ENCODE data around the gene TNS1. TPM values are rescaled to one million over a fixed set of nuclear protein-coding genes. Genes with fewer than 3 reads are reported as not detected.

The TNS1 gene
- total and polyA plus RNA-seq, 8 donors = 38.5 to 166 (median 102) TPM

DNA sequence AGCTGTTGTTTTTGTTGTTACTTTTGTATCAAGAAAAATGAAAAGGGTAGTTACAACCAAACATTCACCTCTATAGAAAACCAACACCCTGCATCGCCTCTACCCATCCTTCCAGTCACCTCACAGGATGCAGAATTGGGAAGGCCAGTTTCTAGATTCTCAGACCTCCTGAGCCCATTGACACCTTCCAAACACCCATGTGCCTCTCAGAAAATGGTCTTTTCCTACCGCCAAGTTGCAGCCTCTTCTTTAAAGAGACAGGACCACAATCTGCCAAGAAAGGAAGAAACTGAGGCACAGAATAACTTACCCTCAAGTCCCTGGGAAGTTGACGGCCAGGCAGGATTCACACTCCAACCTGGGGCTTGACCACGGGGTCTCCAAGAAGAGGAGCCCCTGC is 101.4 kb downstream of the TNS1 start:
- Histone ChIP-seq H3K4me3 (no peak overlapping the region), H3K27me3 (no peaks in the 10 kb centered on the region), H3K4me1 (peaks cover 82 to 89% (median 83%) of the 10 kb centered on the region in 3 donors), H3K9me3 (no peaks in the 10 kb centered on the region), H3K27ac (peak overlapping the region; percentile 86 to 90 (median 90)), H3K36me3 (peaks cover 0 to 30% (median 7%) of the 10 kb centered on the region in 3 donors)
- ATAC-seq (no peak), FAIRE-seq (no peak), DNase-seq (no peak)
- TF ChIP-seq, protein P1, sequence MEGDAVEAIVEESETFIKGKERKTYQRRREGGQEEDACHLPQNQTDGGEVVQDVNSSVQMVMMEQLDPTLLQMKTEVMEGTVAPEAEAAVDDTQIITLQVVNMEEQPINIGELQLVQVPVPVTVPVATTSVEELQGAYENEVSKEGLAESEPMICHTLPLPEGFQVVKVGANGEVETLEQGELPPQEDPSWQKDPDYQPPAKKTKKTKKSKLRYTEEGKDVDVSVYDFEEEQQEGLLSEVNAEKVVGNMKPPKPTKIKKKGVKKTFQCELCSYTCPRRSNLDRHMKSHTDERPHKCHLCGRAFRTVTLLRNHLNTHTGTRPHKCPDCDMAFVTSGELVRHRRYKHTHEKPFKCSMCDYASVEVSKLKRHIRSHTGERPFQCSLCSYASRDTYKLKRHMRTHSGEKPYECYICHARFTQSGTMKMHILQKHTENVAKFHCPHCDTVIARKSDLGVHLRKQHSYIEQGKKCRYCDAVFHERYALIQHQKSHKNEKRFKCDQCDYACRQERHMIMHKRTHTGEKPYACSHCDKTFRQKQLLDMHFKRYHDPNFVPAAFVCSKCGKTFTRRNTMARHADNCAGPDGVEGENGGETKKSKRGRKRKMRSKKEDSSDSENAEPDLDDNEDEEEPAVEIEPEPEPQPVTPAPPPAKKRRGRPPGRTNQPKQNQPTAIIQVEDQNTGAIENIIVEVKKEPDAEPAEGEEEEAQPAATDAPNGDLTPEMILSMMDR (IDR thresholded peaks at IDR 0.05) = no peak
- 84 to 85% methylated on average over 4 of the region's 4 CpGs for WGBS, 2 donors
- intact Hi-C loops (cut with DNase I) = no loop called here

DNA sequence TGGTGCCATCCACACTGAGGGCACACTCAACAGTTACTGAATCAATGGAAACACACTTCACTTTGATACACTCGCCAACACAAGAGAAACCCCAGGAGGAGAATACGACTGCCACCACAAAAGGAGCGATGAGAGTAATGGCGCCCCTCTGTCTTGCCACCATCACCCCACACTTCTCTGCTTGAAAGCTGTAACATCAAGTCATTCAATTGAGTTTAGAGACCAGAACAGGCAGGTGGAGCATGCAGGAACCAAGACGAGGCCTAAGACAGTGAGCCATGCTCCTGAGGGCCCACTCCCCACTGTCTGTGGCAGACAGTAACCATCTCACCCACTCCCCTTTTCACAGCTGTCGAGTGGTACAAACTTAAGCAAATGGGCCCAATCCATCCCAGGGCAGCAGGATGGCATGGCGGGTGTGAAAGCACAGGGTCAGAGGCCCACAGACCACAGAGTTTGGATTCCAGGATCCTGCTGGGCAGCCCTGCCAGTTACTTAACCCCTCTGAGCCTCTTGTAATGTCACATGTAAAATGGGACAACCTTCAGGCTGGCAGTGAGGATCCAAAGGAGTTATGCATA is 101.9 kb downstream of the TNS1 start:
- TF ChIP-seq, protein P1 (IDR thresholded peaks at IDR 0.05) = no peak
- 90 to 99% methylated on average over 7 of the region's 7 CpGs for WGBS, 2 donors
- Histone ChIP-seq H3K36me3 (peaks cover 0 to 35% (median 12%) of the 10 kb centered on the region in 3 donors), H3K4me3 (no peak overlapping the region), H3K9me3 (no peaks in the 10 kb centered on the region), H3K27ac (peak overlapping the region in 3 of 4 donors; percentile 86 to 90 (median 90)), H3K4me1 (peaks cover 82 to 86% (median 82%) of the 10 kb centered on the region in 3 donors), H3K27me3 (no peaks in the 10 kb centered on the region)
- ATAC-seq = no peak
- peak in 1 of 6 donors; percentile 8 for DNase-seq
- no peak for FAIRE-seq
- intact Hi-C loops (cut with DNase I) = no loop called here

DNA sequence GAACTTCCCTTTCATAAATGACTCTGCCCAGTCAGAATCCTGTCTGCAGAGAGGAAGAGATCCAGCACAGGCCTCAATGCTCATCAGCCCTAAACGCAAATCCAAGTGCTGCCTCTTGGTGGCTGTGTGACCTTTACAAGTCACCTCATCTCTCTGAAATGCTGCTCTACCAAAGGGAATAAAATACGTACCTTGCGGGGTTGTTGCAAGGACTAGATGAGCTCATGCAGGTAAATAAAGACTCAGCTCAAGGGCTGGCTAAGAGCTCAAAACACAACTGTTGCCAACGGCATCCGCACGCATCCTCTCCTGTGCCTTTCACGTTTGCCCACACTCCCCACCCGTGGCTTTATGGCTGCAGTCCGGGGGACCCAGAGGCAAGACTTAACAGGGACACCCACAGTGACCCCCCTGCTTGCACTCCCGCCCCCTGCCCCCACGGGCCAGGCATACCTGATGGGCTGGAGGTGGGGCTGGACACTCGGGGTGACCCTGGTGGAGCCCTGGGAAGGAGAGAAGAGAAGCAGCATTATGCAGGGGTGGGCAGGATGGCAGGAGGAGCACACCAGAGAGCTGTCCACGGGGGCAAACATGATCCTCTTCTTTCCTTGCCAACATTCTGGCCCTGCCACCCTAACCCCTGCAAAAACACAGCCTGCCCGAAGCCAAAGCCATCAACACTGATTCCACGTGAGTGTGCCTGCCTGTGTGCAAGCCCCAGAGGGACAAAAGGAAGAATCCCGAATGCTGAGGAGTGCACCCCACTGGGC is 102.6 kb downstream of the TNS1 start:
- WGBS, 2 donors = 47 to 53% methylated on average over 15 to 16 of the region's 16 CpGs
- H3K27ac ChIP-seq = peak overlapping the region; percentile 54 to 90 (median 76)
- no peak overlapping the region for H3K4me3 ChIP-seq
- no peaks in the 10 kb centered on the region for H3K9me3 ChIP-seq
- FAIRE-seq = no peak
- ATAC-seq = peak in 1 of 4 donors; percentile 0
- no peaks in the 10 kb centered on the region for H3K27me3 ChIP-seq
- H3K4me1 ChIP-seq = peaks cover 75 to 81% (median 78%) of the 10 kb centered on the region in 3 donors
- TF ChIP-seq, protein P1 (IDR thresholded peaks at IDR 0.05) = no peak
- DNase-seq = peak in 1 of 6 donors; percentile 50
- peaks cover 0 to 42% (median 18%) of the 10 kb centered on the region in 3 donors for H3K36me3 ChIP-seq
- intact Hi-C loops (cut with DNase I) = no loop called here

DNA sequence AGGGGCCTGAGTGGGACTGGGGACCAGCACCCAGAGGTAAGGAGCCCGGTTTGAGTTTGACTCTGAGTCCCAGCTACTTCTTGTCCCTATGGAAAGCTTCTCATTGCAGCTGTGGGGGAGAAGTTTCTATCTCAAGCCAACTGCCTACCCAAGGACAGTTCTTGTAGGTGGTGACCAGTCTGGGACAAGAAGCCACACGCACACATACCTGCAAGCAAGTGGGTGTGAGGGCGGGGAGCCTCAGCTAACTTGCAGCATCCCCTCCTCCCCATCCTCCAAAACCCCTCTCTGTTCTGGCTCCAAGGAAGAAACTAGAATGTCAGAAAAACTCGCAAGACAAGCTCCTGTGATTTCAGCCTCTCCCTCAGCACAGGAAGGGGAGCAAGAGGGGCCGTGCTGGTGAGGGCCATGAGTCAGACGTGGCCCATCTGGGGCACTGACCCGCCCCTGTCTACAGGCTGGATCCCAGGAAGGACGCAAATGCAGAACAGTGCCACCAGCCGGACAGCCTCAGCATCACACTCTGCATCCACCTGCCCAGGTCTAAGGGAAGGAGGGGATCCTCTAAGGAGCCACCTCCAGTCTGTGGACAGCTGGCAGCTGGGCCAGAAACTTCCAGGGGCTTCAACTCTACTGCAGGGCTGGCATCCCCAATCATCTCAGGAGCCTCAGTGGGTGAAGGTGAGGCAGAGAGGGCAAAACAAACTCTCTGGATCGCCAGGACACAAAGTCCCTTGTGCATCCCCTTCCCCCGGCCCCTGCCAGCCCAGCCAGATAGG is 103.4 kb downstream of the TNS1 start:
- Histone ChIP-seq H3K9me3 (no peaks in the 10 kb centered on the region), H3K4me3 (no peak overlapping the region), H3K27me3 (no peaks in the 10 kb centered on the region), H3K27ac (peak overlapping the region; percentile 54 to 90 (median 76)), H3K4me1 (peaks cover 67 to 73% (median 70%) of the 10 kb centered on the region in 3 donors), H3K36me3 (peaks cover 0 to 50% (median 25%) of the 10 kb centered on the region in 3 donors)
- intact Hi-C loops (cut with DNase I) = loop anchor here in 1 of 3 donors (5.0 kb wide), 1 partner anchor 93 kb away; no protein-coding TSS in a partner anchor
- TF ChIP-seq, protein P1 (IDR thresholded peaks at IDR 0.05) = peak; percentile 44 to 58 (median 50)
- FAIRE-seq (no peak), ATAC-seq (peak; percentile 23 to 59 (median 34)), DNase-seq (peak in 5 of 6 donors; percentile 58 to 82 (median 78))
- WGBS, 2 donors = 44 to 49% methylated on average over 11 of the region's 11 CpGs

All from pancreas (tissue), 10 donors.